DOHH2 (cell line): ENCODE results near the gene MEF2A.

Source experiments
- H3F3A ChIP-seq: fragments of 200-600 bp; sonication (generic), shearing (Covaris generic); 2 replicates; pipeline ENCODE4 v1.6.0; 2016; ENCODE audit warnings: antibody characterized with exemption, mild to moderate bottlenecking; ENCODE audit not compliant: control insufficient read depth, insufficient read depth
- H3K27ac ChIP-seq: fragments of 200-600 bp; sonication (generic); 2 replicates; pipeline ENCODE4 v1.5.1; 2014; ENCODE audit warnings: low read depth, mild to moderate bottlenecking, low read length, moderate library complexity
- H3K27me3 ChIP-seq: fragments of 200-600 bp; sonication (generic); 2 replicates; pipeline ENCODE4 v1.6.1; 2014; ENCODE audit warnings: mild to moderate bottlenecking, low read length, mixed read lengths; ENCODE audit not compliant: control insufficient read depth
- H3K36me3 ChIP-seq: fragments of 200-600 bp; sonication (generic); 2 replicates; pipeline ENCODE4 v1.6.1; 2014; ENCODE audit warnings: mild to moderate bottlenecking, low read length, moderate library complexity, mixed read lengths; ENCODE audit not compliant: control insufficient read depth
- H3K4me1 ChIP-seq: fragments of 200-600 bp; sonication (generic); 2 replicates; pipeline ENCODE4 v1.6.1; 2014; ENCODE audit warnings: mild to moderate bottlenecking, low read length, mixed read lengths; ENCODE audit not compliant: control insufficient read depth
- H3K4me2 ChIP-seq: fragments of 200-600 bp; sonication (generic); 2 replicates; pipeline ENCODE4 v1.6.0; 2014; ENCODE audit warnings: mild to moderate bottlenecking, low read length, moderate library complexity
- H3K4me3 ChIP-seq: fragments of 200-600 bp; sonication (generic); 2 replicates; pipeline ENCODE4 v1.5.1; 2014; ENCODE audit warnings: mild to moderate bottlenecking, low read length, mixed read lengths
- H3K79me2 ChIP-seq: fragments of 200-600 bp; sonication (generic); 2 replicates; pipeline ENCODE4 v1.6.1; 2014; ENCODE audit warnings: mild to moderate bottlenecking, low read length, mixed read lengths; ENCODE audit not compliant: control insufficient read depth
- H3K9me2 ChIP-seq: fragments of 200-600 bp; sonication (generic); replicated peaks from 2 replicates; pipeline ENCODE4 v1.6.1; 2014; ENCODE audit warnings: mild to moderate bottlenecking, low read length, mixed read lengths; ENCODE audit not compliant: control insufficient read depth
- H3K9me3 ChIP-seq: fragments of 200-600 bp; sonication (generic); 2 replicates; pipeline ENCODE4 v1.6.1; 2014; ENCODE audit warnings: antibody characterized with exemption, low read length, mixed read lengths; ENCODE audit not compliant: control insufficient read depth, insufficient read depth
- H4K20me1 ChIP-seq: fragments of 200-600 bp; sonication (generic); 2 replicates; pipeline ENCODE4 v1.6.0; 2014; ENCODE audit warnings: low read depth, mild to moderate bottlenecking, antibody characterized with exemption, low read length, moderate library complexity; ENCODE audit not compliant: control insufficient read depth, insufficient read depth
- CTCF ChIP-seq: fragments of 200-600 bp; sonication (generic); IDR thresholded peaks from one replicate; pipeline ENCODE4 v1.5.1; 2014; ENCODE audit warnings: antibody characterized with exemption, mild to moderate bottlenecking, low read depth, low read length; ENCODE audit not compliant: poor library complexity, severe bottlenecking
- EZH2phosphoT487 ChIP-seq: fragments of 200-600 bp; sonication (generic); IDR thresholded peaks from 2 replicates; pipeline ENCODE4 v1.6.1; 2017; ENCODE audit warnings: borderline replicate concordance, mild to moderate bottlenecking, antibody characterized with exemption, low read length, moderate library complexity, mixed read lengths

The MEF2A gene

GRCh38 chr15:99731336-99732123 lies 165.7 kb downstream of the MEF2A start:
- Histone ChIP-seq H3K9me2 (no peaks in the 10 kb centered on the region), H3F3A (no peaks in the 10 kb centered on the region), H3K79me2 (no peaks in the 10 kb centered on the region), H3K36me3 (no peaks in the 10 kb centered on the region), H3K4me2 (no peak overlapping the region), H4K20me1 (no peaks in the 10 kb centered on the region), H3K27me3 (no peaks in the 10 kb centered on the region), H3K4me1 (peaks cover 11% of the 10 kb centered on the region), H3K9me3 (no peaks in the 10 kb centered on the region), H3K4me3 (no peak overlapping the region), H3K27ac (no peak overlapping the region)
- TF ChIP-seq EZH2phosphoT487 = no peak
- no peak for TF ChIP-seq CTCF

- TF ChIP-seq EZH2phosphoT487 = no peak
- TF ChIP-seq CTCF = no peak
- Histone ChIP-seq H3K27me3 (no peaks in the 10 kb centered on the region), H3K79me2 (no peaks in the 10 kb centered on the region), H3K27ac (no peak overlapping the region), H3K36me3 (no peaks in the 10 kb centered on the region), H3K9me2 (no peaks in the 10 kb centered on the region), H3K4me3 (peak overlapping the region; percentile 81), H3F3A (no peaks in the 10 kb centered on the region), H3K4me1 (peaks cover 11% of the 10 kb centered on the region), H3K4me2 (peak overlapping the region; percentile 64), H4K20me1 (no peaks in the 10 kb centered on the region), H3K9me3 (no peaks in the 10 kb centered on the region)
These were observed 166.5 kb downstream of the MEF2A start for GRCh38 chr15:99732124-99732750.

GRCh38 chr15:99732751-99733267 lies 167.0 kb downstream of the MEF2A start:
- peak overlapping the region; percentile 81 for H3K4me3 ChIP-seq
- H3K9me3 ChIP-seq = no peaks in the 10 kb centered on the region
- no peaks in the 10 kb centered on the region for H3K9me2 ChIP-seq
- no peaks in the 10 kb centered on the region for H3K36me3 ChIP-seq
- no peaks in the 10 kb centered on the region for H3F3A ChIP-seq
- TF ChIP-seq EZH2phosphoT487 (no peak), CTCF (no peak)
- H3K27ac ChIP-seq = no peak overlapping the region
- peaks cover 11% of the 10 kb centered on the region for H3K4me1 ChIP-seq
- peak overlapping the region; percentile 64 for H3K4me2 ChIP-seq
- H4K20me1 ChIP-seq = no peaks in the 10 kb centered on the region
- H3K79me2 ChIP-seq = no peaks in the 10 kb centered on the region
- no peaks in the 10 kb centered on the region for H3K27me3 ChIP-seq
